HEK293 (cell line): ENCODE measurements around the gene SLC25A30.

Experiments used
- CTCF ChIP-seq: fragments of 450-650 bp; formaldehyde crosslinking; IDR thresholded peaks from 2 replicates; pipeline ENCODE4 v1.5.1; 2016; ENCODE audit warnings: missing biosample characterization, missing genetic modification characterization
- EGR2 ChIP-seq: fragments of 450-650 bp; formaldehyde crosslinking; IDR thresholded peaks from 2 replicates; pipeline ENCODE4 v1.5.1; 2016; ENCODE audit warnings: low read depth, missing biosample characterization, missing genetic modification characterization
- HIC1 ChIP-seq: fragments of 450-650 bp; formaldehyde crosslinking; IDR thresholded peaks from 2 replicates; pipeline ENCODE4 v1.5.1; 2016; ENCODE audit warnings: missing biosample characterization, missing genetic modification characterization
- INSM2 ChIP-seq: fragments of 450-650 bp; formaldehyde crosslinking; IDR thresholded peaks from 2 replicates; pipeline ENCODE4 v1.5.1; 2016; ENCODE audit warnings: missing biosample characterization, missing genetic modification characterization
- KLF8 ChIP-seq: fragments of 450-650 bp; formaldehyde crosslinking; IDR thresholded peaks from 2 replicates; pipeline ENCODE4 v1.5.1; 2016; ENCODE audit warnings: missing biosample characterization, missing genetic modification characterization
- MEIS1 ChIP-seq: sonication (generic); formaldehyde crosslinking; IDR thresholded peaks from 2 replicates; pipeline ENCODE4 v1.8.1; 2022; ENCODE audit warnings: missing genetic modification reagents, mild to moderate bottlenecking, borderline replicate concordance
- PATZ1 ChIP-seq: fragments of 450-650 bp; formaldehyde crosslinking; IDR thresholded peaks from 2 replicates; pipeline ENCODE4 v1.5.1; 2016; ENCODE audit warnings: missing biosample characterization, missing genetic modification characterization
- REST ChIP-seq: fragments of 450-650 bp; formaldehyde crosslinking; IDR thresholded peaks from 2 replicates; pipeline ENCODE4 v1.5.1; 2016; ENCODE audit warnings: missing biosample characterization, missing genetic modification characterization
- SCRT2 ChIP-seq: fragments of 450-650 bp; formaldehyde crosslinking; IDR thresholded peaks from 2 replicates; pipeline ENCODE4 v1.5.1; 2016; ENCODE audit warnings: missing biosample characterization, missing genetic modification characterization
- TCF7L2 ChIP-seq: IDR thresholded peaks from 2 replicates; pipeline ENCODE4 v1.6.1; 2011; ENCODE audit warnings: low read depth, mild to moderate bottlenecking, inconsistent platforms, low read length, moderate library complexity, borderline replicate concordance
- TRIM28 ChIP-seq: IDR thresholded peaks from 2 replicates; pipeline ENCODE4 v1.6.1; 2011; ENCODE audit warnings: low read length, control low read depth, borderline replicate concordance
- ZBTB44 ChIP-seq: fragments of 450-650 bp; IDR thresholded peaks from 2 replicates; pipeline ENCODE4 v1.5.1; 2018; ENCODE audit warnings: missing biosample characterization, mild to moderate bottlenecking, missing genetic modification characterization
- ZNF350 ChIP-seq: fragments of 450-650 bp; formaldehyde crosslinking; IDR thresholded peaks from 2 replicates; pipeline ENCODE4 v1.5.0; 2017; ENCODE audit warnings: missing biosample characterization, mild to moderate bottlenecking, missing genetic modification characterization
- ZNF449 ChIP-seq: fragments of 450-650 bp; formaldehyde crosslinking; IDR thresholded peaks from 2 replicates; pipeline ENCODE4 v1.5.1; 2017; ENCODE audit warnings: missing biosample characterization, mild to moderate bottlenecking, missing genetic modification characterization, moderate library complexity
- ZNF664 ChIP-seq: fragments of 450-650 bp; formaldehyde crosslinking; IDR thresholded peaks from 2 replicates; pipeline ENCODE4 v1.5.1; 2016; ENCODE audit warnings: missing biosample characterization, missing genetic modification characterization
- ZNF777 ChIP-seq: fragments of 450-650 bp; formaldehyde crosslinking; IDR thresholded peaks from 2 replicates; pipeline ENCODE4 v1.5.1; 2017; ENCODE audit warnings: missing biosample characterization, missing genetic modification characterization, borderline replicate concordance

The SLC25A30 gene

GRCh38 chr13:45372189-45373161, 45.7 kb downstream of the SLC25A30 start (continued):
- TF ChIP-seq HIC1 (tag by site-specific recombination) (0 out of 2 replicates have a peak, but pooled peaks have one; percentile 15), ZNF350 (tag by site-specific recombination) (no peak), KLF8 (tag by site-specific recombination) (peak; percentile 70; the same call in 1 of the 2 replicates), PATZ1 (tag by site-specific recombination) (peak; percentile 59), TCF7L2 (no peak), ZNF449 (tag by site-specific recombination) (no peak), ZBTB44 (tag by site-specific recombination) (peak; percentile 95), INSM2 (peak; percentile 88), CTCF (tag by site-specific recombination) (no peak), MEIS1 (CRISPR knock-in tag) (no peak), REST (tag by site-specific recombination) (no peak), ZNF777 (no peak), ZNF664 (tag by site-specific recombination) (no peak), TRIM28 (no peak), SCRT2 (no peak), EGR2 (tag by site-specific recombination) (no peak)
